ENCODE data around the gene ZFTA.
A peak's percentile ranks its signal among the peaks of the same experiment; 100 is the strongest.

The ZFTA gene

DNA sequence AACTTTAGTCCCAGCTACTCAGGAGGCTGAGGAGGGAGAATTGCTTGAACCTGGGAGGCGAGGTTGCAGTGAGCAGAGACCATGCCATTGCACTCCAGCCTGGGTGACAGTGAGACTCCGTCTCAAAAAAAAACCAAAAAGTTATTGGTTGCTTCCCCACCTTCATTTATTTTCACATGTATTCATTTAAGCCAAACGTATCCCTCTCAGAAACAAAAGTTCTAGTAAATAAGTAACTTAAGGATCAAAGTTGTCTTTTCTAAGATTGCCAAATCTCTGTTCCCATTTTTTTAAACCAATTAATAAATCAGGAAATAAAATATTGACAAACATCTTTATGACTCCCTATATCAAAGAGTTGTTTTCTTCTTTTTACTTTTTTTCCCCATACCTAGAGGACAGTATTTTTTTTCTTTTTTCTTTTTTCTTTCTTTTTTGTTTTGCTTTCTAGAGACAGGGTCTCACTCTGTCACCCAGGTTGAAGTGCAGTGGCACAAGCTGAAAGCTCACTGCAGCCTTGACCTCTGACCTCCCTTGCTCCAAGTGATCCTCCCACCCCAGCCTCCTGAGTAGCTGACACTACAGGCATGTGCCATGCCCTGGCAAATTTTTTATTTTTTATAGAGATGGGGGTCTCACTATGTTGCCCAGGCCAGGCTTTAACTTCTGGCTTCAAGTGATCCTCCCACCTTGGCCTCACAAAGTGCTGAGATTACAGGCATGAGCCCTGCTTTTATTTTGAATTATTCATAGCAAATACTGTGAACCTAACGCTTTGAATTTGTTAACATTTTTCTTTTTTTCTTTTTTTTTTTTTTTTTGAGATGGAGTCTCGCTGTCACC is 11.4 kb downstream of the ZFTA start:
- DNase-seq: no peak

DNA sequence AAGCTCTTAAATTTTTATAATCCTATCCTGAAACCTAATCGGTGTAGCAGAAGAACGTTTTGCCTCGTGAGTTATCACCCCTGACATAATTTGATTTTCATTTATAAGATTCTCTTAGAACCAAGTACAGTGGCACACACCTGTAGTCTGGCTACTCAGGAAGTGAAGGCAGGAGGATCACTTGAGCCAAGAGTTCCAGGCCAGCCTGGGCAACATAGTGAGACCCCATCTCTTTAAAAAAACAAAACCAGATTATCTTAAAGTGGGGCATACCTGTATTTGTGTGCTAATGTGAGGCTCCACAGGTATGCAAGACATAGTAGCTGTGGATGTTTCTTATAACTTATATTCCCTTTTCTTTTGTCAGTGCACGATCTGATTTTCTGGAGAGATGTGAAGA is 19.0 kb downstream of the ZFTA start:
- no peak for DNase-seq

DNA sequence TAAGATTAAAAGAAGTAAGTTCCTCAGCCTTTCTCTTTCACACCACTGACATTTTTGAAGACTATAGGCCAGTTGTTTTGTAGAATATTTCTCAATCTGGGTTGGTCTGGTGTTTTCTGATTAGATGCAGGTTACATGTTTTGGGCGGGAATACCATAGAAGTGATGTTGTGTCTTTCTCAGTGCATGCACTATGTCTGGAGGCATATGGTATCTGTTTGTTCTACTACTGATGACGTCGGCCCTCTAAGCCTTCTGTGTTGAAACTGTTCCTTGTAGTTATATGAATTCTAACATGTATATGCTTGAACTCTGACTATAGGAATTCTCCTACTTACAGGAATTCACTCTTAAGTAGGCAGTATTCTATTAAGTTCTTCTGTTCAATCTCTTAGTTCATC is 21.6 kb downstream of the ZFTA start:
- no peak for DNase-seq

DNA sequence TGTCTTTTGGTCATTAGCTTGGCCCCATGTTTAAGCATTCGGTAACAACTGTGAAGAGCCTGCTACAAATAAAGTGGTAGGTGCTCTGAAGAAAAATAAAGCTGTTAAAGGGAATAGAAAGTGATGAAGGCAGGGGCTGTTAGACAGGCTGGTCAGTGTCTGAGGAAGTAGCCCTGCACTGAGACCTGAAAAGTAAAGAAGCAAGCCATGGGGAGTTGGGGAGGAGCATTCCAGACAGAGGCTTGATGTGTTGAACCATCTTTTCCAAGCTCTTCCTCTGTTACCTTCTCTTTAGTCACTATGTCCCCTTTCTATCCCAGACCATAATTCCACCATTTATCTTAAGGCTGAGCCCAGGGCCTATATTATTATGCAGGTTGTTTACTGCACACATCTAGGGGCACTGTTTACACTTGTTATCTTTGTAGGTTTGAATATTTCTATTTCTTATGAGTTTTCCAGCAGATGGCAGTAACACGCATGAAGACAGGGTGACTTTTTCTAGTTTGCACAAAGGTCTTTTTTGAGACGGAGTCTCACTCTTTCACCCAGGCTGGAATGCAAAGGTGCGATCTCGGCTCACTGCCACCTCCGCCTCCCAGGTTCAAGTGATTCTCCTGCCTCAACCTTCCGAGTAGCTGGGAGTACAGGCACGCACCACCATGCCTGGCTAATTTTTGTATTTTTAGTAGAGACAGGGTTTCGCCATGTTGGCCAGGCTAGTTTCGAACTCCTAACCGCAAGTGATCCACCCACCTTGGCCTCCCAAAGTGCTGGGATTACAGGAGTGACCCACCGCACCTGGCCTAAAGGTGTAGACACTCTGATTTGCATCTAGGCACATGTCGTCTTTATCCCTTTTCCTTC is 23.0 kb downstream of the ZFTA start:
- DNase-seq: peak in 1 of 51 donors; percentile 4

DNA sequence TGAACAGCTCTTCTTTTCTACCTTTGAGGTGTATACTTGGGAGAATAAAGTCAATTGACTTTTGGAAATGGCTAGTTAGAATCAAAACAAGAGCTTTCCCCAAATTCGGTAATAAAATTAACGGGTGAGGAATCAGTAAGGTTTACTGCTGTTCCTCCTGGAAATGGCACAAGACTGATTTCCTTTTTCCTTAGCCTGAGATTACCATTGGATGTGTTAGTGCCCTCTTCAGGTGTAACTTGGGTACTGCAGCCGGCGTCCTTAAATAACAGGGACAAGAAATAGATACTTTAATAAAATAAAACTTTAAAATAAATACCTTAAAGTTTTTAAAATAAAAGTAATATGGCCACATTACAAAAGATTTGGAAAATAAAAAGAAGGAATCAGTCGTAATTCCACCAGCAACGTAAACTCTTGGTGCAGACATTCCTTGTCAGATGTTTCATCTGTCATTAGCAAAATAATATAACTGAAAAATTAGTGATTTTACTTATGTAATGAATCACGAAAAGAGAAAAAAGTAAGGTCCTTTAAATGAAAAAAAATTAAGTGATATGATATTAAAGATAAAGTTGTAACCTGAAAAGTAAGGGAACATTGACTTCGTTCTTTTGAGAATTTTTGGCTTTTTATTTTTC is 29.7 kb downstream of the ZFTA start:
- peak in 34 of 51 donors; percentile 1 to 76 (median 40) for DNase-seq

DNA sequence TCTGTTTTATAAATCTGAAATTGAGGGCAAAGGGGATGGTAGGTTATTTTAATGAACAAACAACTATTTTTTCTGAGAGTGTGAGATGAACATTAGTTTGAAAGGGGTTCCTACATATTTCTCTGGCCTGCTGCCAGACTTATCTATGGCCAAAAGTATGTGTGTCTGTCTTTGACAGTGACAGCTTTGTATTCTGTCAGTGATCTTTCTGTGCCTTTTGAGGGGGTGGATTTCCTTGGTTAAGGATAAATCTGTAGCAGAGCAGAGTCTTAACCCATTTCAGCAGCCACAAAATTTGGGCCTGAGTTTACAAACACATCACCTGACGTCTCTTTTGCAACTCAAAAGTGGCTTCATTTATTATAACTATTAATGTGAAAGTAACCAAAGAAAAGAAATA is 30.9 kb downstream of the ZFTA start:
- DNase-seq: no peak

DNA sequence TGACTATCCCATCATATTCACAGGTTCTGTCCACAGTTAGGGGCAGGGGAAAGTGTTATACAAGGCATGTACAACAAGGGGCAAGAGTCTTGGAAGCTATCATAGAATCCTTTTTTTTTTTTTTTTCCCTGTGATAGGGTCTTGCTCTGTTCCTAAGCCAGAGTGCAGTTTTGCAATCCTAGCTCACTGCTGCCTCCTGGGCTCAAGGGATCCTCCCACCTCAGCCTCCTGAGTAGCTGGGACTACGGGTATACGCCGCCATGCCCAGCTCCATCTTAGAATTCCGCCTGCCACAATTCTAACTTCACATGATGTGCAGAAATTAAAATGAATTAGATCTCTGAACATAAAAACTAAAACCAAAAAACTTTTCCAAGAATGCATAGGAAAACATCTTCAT is 31.7 kb downstream of the ZFTA start:
- DNase-seq: no peak

DNA sequence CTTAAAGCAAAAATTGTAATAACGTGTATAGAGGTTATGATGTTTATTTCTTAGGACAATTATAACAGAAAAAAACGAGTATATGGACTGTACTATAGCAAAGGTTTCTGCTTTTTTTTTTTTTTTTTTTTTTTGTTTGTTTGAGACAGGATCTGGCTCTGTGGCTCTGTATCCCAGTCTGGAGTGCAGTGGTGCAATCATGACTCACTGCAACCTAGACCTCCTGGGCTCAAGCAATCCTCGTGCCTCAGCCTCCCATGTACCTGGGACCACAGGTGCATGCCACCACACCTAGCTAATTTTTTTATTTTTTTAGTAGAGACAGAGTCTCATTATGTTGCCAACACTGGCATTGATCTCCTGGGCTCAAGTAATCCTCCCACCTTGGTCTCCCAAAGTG is 39.2 kb downstream of the ZFTA start:
- no peak for DNase-seq

DNA sequence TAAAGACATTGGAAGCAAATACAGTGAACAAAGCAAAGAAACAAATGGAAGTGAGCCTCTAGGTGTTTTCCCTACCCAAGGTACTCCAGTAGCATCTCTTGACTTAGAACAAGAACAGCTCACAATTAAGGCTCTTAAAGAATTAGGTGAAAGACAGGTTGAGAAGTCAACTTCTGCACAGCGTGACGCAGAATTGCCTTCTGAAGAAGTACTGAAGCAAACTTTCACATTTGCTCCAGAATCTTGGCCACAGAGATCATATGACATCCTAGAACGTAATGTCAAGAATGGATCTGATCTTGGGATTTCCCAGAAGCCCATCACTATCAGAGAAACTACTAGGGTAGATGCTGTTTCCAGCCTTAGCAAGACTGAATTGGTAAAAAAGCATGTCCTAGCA is 48.0 kb downstream of the ZFTA start:
- DNase-seq: no peak

DNA sequence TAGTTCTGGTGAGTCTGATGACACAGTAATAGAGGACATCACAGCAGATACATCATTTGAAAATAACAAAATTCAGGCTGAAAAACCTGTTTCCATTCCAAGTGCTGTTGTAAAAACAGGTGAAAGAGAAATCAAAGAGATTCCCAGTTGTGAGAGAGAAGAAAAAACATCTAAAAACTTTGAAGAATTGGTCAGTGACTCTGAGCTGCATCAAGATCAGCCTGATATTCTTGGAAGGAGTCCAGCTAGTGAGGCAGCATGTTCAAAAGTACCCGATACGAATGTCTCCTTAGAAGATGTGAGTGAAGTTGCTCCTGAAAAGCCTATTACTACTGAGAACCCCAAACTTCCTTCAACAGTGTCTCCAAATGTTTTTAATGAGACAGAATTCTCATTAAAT is 48.6 kb downstream of the ZFTA start:
- DNase-seq: no peak

DNA sequence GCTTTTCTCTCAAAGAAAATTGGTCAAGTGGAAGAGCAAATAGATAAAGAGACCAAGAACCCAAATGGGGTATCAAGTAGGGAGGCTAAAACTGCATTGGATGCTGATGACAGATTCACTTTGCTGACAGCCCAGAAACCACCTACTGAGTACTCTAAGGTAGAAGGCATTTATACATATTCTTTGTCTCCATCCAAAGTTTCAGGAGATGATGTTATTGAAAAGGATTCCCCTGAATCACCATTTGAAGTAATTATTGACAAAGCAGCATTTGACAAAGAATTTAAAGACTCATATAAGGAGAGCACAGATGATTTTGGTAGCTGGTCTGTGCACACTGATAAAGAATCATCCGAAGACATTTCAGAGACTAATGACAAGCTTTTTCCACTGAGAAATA is 49.6 kb downstream of the ZFTA start:
- no peak for DNase-seq
